Mesenchymal stem cell (in vitro differentiated cells and primary cell): ENCODE measurements around the gene STOX2.

Source experiments
- DNase-seq: peaks from one replicate; pipeline ENCODE4 v3.0.0-alpha.2; 2013
- H2AFZ ChIP-seq: one replicate; pipeline ENCODE4 v1.6.1; 2013; ENCODE audit warnings: low read depth, mild to moderate bottlenecking, control low read depth, inconsistent platforms, low read length, moderate library complexity
- H2AK5ac ChIP-seq: 2 replicates; pipeline ENCODE4 v1.6.1; 2013; ENCODE audit warnings: low read length, moderate library complexity, mild to moderate bottlenecking, inconsistent platforms; ENCODE audit not compliant: severe bottlenecking
- H2BK120ac ChIP-seq: one replicate; pipeline ENCODE4 v1.6.1; 2013; ENCODE audit warnings: low read depth, mild to moderate bottlenecking, inconsistent platforms, low read length, moderate library complexity
- H2BK12ac ChIP-seq, 2 experiments: one replicate each; pipeline ENCODE4 v1.6.1; 2013; ENCODE audit warnings: inconsistent platforms in 2 of 2, low read length in 2 of 2, mild to moderate bottlenecking in 2 of 2, moderate library complexity in 2 of 2, control low read depth in 1 of 2
- H2BK15ac ChIP-seq: one replicate; pipeline ENCODE4 v1.6.1; 2013; ENCODE audit warnings: mild to moderate bottlenecking, low read depth, inconsistent platforms; ENCODE audit not compliant: poor library complexity, severe bottlenecking
- H2BK5ac ChIP-seq: 2 replicates; pipeline ENCODE4 v1.6.1; 2013; ENCODE audit warnings: low read depth, mild to moderate bottlenecking, low read length, control low read depth, inconsistent platforms; ENCODE audit not compliant: poor library complexity, severe bottlenecking
- H3K14ac ChIP-seq, 2 experiments: one replicate each; pipeline ENCODE4 v1.6.1; 2013; ENCODE audit warnings: inconsistent platforms in 2 of 2, low read length in 2 of 2, control low read depth in 1 of 2, mild to moderate bottlenecking in 1 of 2, moderate library complexity in 1 of 2
- H3K18ac ChIP-seq, 2 experiments: one replicate each; pipeline ENCODE4 v1.6.1; 2013; ENCODE audit warnings: inconsistent platforms in 2 of 2, low read length in 2 of 2, control low read depth in 1 of 2, low read depth in 1 of 2, mild to moderate bottlenecking in 1 of 2
- H3K23ac ChIP-seq, 2 experiments: one replicate each; pipeline ENCODE4 v1.6.1; 2013; ENCODE audit warnings: inconsistent platforms in 2 of 2, low read length in 2 of 2, mild to moderate bottlenecking in 2 of 2, moderate library complexity in 2 of 2, control low read depth in 1 of 2
- H3K27ac ChIP-seq: 2 replicates; pipeline ENCODE4 v1.5.1; 2013; ENCODE audit warnings: mild to moderate bottlenecking, moderate library complexity, low read length, control low read depth, inconsistent platforms; ENCODE audit not compliant: poor library complexity, severe bottlenecking
- H3K27me3 ChIP-seq, 2 experiments: 2 replicates each; pipeline versions ENCODE4 v1.6.1 to v1.7.0; 2013; ENCODE audit warnings: low read length in 2 of 2, mild to moderate bottlenecking in 2 of 2, moderate library complexity in 2 of 2, control low read depth in 1 of 2, inconsistent platforms in 1 of 2; ENCODE audit not compliant: control insufficient read depth in 1 of 2, insufficient read depth in 1 of 2
- H3K36me3 ChIP-seq, 2 experiments: 2 replicates each; pipeline versions ENCODE4 v1.6.1 to v1.7.0; 2013; ENCODE audit warnings: low read length in 2 of 2, control low read depth in 1 of 2, inconsistent platforms in 1 of 2, low read depth in 1 of 2, mild to moderate bottlenecking in 1 of 2; ENCODE audit not compliant: insufficient read depth in 2 of 2, control insufficient read depth in 1 of 2
- H3K4ac ChIP-seq, 2 experiments: one replicate each; pipeline ENCODE4 v1.6.1; 2013; ENCODE audit warnings: inconsistent platforms in 2 of 2, low read length in 2 of 2, mild to moderate bottlenecking in 2 of 2, moderate library complexity in 2 of 2, control low read depth in 1 of 2, low read depth in 1 of 2
- H3K4me1 ChIP-seq: 2 replicates; pipeline ENCODE4 v1.6.1; 2013; ENCODE audit warnings: low read depth, low read length, control low read depth; ENCODE audit not compliant: control insufficient read depth, insufficient read depth
- H3K4me2 ChIP-seq: 2 replicates; pipeline ENCODE4 v1.6.1; 2013; ENCODE audit warnings: low read length, mild to moderate bottlenecking, inconsistent platforms; ENCODE audit not compliant: poor library complexity, severe bottlenecking
- H3K4me3 ChIP-seq, 2 experiments: 2 replicates each; pipeline versions ENCODE4 v1.5.1 to v1.7.0; 2013; ENCODE audit warnings: low read length in 2 of 2, mild to moderate bottlenecking in 2 of 2, control low read depth in 1 of 2, low read depth in 1 of 2; ENCODE audit not compliant: insufficient read depth in 1 of 2
- H3K79me1 ChIP-seq: replicated peaks from 2 replicates; pipeline ENCODE4 v1.6.1; 2013; ENCODE audit warnings: mild to moderate bottlenecking, control low read depth, low read length, inconsistent platforms; ENCODE audit not compliant: poor library complexity, severe bottlenecking
- H3K9ac ChIP-seq: 2 replicates; pipeline ENCODE4 v1.7.0; 2013; ENCODE audit warnings: mild to moderate bottlenecking, low read length, moderate library complexity
- H3K9me3 ChIP-seq: 2 replicates; pipeline ENCODE4 v1.7.0; 2013; ENCODE audit warnings: mild to moderate bottlenecking, low read length; ENCODE audit not compliant: control insufficient read depth
- H4K8ac ChIP-seq: one replicate; pipeline ENCODE4 v1.6.1; 2013; ENCODE audit warnings: inconsistent platforms, mild to moderate bottlenecking, low read length, moderate library complexity
- H4K91ac ChIP-seq: one replicate; pipeline ENCODE4 v1.6.1; 2013; ENCODE audit warnings: mild to moderate bottlenecking, low read length, inconsistent platforms
- WGBS: methylation state at CpG from one replicate; pipeline ENCODE4 v1.1.7; 2013; ENCODE audit warnings: mixed read lengths; 5-methylcytosine and 5-hydroxymethylcytosine counted together

STOX2 gene

DNA sequence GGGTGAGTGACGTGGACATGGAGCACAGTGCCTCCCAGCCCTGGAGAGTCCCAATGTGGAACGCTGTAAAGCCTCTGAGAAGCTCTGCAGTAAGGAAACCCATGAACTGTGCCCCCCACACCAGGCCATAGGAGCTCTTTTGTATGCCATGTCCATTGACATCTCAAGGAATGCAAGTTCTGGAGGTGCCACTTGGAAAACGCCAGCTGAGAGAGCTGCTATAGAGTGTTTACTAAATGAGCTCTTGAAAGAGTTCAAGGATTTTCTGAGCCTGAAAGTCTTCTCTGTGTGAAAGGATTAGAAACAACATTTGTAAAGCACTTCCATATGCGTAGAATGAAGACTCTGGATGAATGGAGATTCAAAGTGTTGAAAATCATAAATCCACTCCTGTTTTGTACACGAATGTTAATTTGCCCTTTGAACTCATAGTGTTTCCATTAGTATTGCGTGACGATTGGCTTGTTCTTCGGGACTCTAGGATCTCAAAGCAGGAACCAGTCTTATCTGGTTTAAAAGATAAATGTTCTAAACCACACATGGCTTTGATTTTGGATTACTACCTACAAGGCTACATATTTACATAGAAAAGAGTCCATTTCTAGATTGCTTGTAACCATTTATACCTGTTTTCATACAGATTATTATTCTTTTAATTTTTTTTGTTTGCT lies 41.8 kb upstream of the STOX2 start:
- WGBS: 90% methylated on average over 8 of the region's 8 CpGs
- H3K27me3 ChIP-seq: peaks cover 0 to 17% of the 10 kb centered on the region in 2 experiments
- no peak overlapping the region for H2BK12ac ChIP-seq
- no peak overlapping the region for H3K4me3 ChIP-seq
- no peaks in the 10 kb centered on the region for H3K9me3 ChIP-seq
- no peak overlapping the region for H3K14ac ChIP-seq
- H2AFZ ChIP-seq: no peak overlapping the region
- H3K4me1 ChIP-seq: peaks cover 4% of the 10 kb centered on the region
- H3K79me1 ChIP-seq: no peaks in the 10 kb centered on the region
- DNase-seq: no peak
- no peak overlapping the region for H4K91ac ChIP-seq
- no peak overlapping the region for H3K27ac ChIP-seq
- H2AK5ac ChIP-seq: no peak overlapping the region
- no peak overlapping the region for H3K18ac ChIP-seq
- no peak overlapping the region for H2BK15ac ChIP-seq
- H2BK120ac ChIP-seq: no peak overlapping the region
- H2BK5ac ChIP-seq: no peak overlapping the region
- no peak overlapping the region for H3K4ac ChIP-seq
- no peak overlapping the region for H3K9ac ChIP-seq
- no peak overlapping the region for H3K4me2 ChIP-seq
- H3K36me3 ChIP-seq: no peaks in the 10 kb centered on the region
- no peak overlapping the region for H4K8ac ChIP-seq
- no peak overlapping the region for H3K23ac ChIP-seq

DNA sequence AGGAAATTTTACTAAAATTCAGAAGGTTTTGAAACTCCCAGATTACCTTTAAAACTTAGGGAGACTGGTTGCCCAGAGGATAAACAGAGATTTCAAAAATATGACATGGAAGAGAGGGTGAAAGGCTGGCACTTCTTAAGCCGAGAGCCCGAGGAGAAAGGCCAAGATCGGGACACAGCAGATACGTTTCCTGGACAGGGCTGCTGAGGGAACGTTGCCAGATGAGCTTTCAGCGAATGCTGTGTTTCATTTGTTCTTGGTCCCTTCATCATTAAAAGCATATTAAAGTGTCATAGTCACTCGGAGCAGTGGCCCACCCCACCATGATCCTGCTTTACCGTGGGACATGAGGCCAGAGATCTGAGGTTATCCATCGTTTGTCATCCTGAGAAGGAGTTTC lies 37.9 kb upstream of the STOX2 start:
- Histone ChIP-seq H3K4me2 (no peak overlapping the region), H3K23ac (no peak overlapping the region), H4K8ac (no peak overlapping the region), H2AFZ (no peak overlapping the region), H3K27me3 (peaks cover 0 to 12% of the 10 kb centered on the region in 2 experiments), H2BK120ac (no peak overlapping the region), H3K36me3 (no peaks in the 10 kb centered on the region), H3K9me3 (no peaks in the 10 kb centered on the region), H3K4me1 (no peaks in the 10 kb centered on the region), H2AK5ac (no peak overlapping the region), H4K91ac (no peak overlapping the region), H3K9ac (no peak overlapping the region), H2BK15ac (no peak overlapping the region), H2BK5ac (no peak overlapping the region), H3K18ac (no peak overlapping the region), H3K27ac (no peak overlapping the region), H3K79me1 (no peaks in the 10 kb centered on the region), H2BK12ac (no peak overlapping the region), H3K4me3 (no peak overlapping the region), H3K4ac (no peak overlapping the region), H3K14ac (no peak overlapping the region)
- WGBS: 92% methylated on average over 9 of the region's 9 CpGs
- DNase-seq: no peak

DNA sequence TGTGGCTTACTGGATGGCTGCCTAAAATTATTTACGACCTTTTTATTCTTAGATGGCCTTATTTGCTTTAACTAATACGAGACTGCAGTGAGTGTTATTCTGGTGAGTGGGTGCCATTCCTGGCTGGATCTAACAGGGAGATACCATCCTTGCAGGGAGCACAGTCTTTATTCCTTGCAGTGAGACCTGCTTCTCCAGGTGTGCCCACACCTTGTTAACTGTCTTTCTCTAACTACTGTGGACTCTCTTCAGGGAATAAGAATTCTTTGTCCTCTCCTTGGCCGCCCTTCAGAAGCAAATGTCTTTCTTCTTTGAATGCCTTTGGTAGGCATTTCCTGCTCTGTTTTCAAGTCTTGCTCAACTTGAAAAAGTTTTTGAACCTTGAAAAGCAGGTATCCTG lies 34.1 kb upstream of the STOX2 start:
- no peaks in the 10 kb centered on the region for H3K4me1 ChIP-seq
- no peak overlapping the region for H3K9ac ChIP-seq
- H3K4me2 ChIP-seq: no peak overlapping the region
- H3K4me3 ChIP-seq: no peak overlapping the region
- H3K9me3 ChIP-seq: no peaks in the 10 kb centered on the region
- no peak overlapping the region for H4K8ac ChIP-seq
- no peaks in the 10 kb centered on the region for H3K79me1 ChIP-seq
- no peak overlapping the region for H3K4ac ChIP-seq
- no peaks in the 10 kb centered on the region for H3K36me3 ChIP-seq
- no peak overlapping the region for H3K18ac ChIP-seq
- no peak overlapping the region for H4K91ac ChIP-seq
- DNase-seq: no peak
- H2AFZ ChIP-seq: no peak overlapping the region
- H2BK12ac ChIP-seq: no peak overlapping the region
- no peak overlapping the region for H2AK5ac ChIP-seq
- no peak overlapping the region for H3K14ac ChIP-seq
- H3K23ac ChIP-seq: no peak overlapping the region
- no peak overlapping the region for H2BK120ac ChIP-seq
- H2BK5ac ChIP-seq: no peak overlapping the region
- whole genome bisulfite sequencing: 86% methylated on average over 3 of the region's 3 CpGs
- H2BK15ac ChIP-seq: no peak overlapping the region
- peaks cover 0 to 6% of the 10 kb centered on the region in 2 experiments for H3K27me3 ChIP-seq
- no peak overlapping the region for H3K27ac ChIP-seq

DNA sequence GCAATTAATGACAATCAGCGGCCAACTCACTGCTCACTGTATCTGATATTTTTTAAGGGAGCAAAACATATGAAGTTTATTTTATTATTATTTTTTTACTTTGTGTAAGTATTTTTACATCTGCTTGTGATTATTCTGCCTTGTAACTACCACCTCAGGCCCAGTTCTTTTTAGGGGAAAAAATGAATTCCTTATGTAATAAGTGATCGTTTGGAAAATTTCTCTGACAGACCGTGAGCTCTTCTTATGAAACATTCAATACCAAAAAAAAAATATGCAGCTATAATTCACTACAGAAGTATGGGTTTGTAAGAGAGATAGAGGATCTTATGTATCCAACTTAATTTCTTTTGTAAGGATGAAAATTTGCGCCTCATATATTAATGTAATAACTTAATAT lies 33.5 kb upstream of the STOX2 start:
- WGBS: no CpG with 5 or more reads among the region's 4 CpGs

More for the DNA sequence above, 33.5 kb upstream of the STOX2 start:
- Histone ChIP-seq H2BK12ac (no peak overlapping the region), H3K9me3 (no peaks in the 10 kb centered on the region), H3K36me3 (no peaks in the 10 kb centered on the region), H4K8ac (no peak overlapping the region), H2AFZ (no peak overlapping the region), H2BK15ac (no peak overlapping the region), H3K79me1 (no peaks in the 10 kb centered on the region), H3K23ac (no peak overlapping the region), H3K4me1 (no peaks in the 10 kb centered on the region), H2BK5ac (no peak overlapping the region), H3K4ac (no peak overlapping the region), H3K27ac (no peak overlapping the region), H3K4me3 (no peak overlapping the region), H3K9ac (no peak overlapping the region), H3K18ac (no peak overlapping the region), H3K27me3 (peaks cover 0 to 1% of the 10 kb centered on the region in 2 experiments), H2BK120ac (no peak overlapping the region), H3K4me2 (no peak overlapping the region), H2AK5ac (no peak overlapping the region), H3K14ac (no peak overlapping the region), H4K91ac (no peak overlapping the region)
- DNase-seq: no peak
